Stimulated activated naive CD8-positive, alpha-beta T cell treated with anti-CD3 and anti-CD28 coated beads, Interleukin-15, Interleukin-2, amounts not matched to agents 100 ng/mL and 50 ng/mL, for 24 hours (primary cell): ENCODE data around the gene CYP2U1.
A peak's percentile ranks its signal among the peaks of the same experiment; 100 is the strongest.

Experiments
- H3K27ac Mint-ChIP-seq: one replicate; pipeline ENCODE4 v1.8.0; 2021; ENCODE audit warnings: mild to moderate bottlenecking, mixed read lengths
- H3K27me3 Mint-ChIP-seq: one replicate; pipeline ENCODE4 v1.8.0; 2021; ENCODE audit warnings: mixed read lengths
- H3K36me3 Mint-ChIP-seq: one replicate; pipeline ENCODE4 v1.8.0; 2021; ENCODE audit warnings: low read depth, mixed read lengths
- H3K4me1 Mint-ChIP-seq: one replicate; pipeline ENCODE4 v1.8.0; 2021; ENCODE audit warnings: low read depth, mixed read lengths
- H3K4me3 Mint-ChIP-seq: one replicate; pipeline ENCODE4 v1.8.0; 2021; ENCODE audit warnings: mild to moderate bottlenecking, mixed read lengths
- H3K9me3 Mint-ChIP-seq: one replicate; pipeline ENCODE4 v1.8.0; 2021; ENCODE audit warnings: mixed read lengths

The CYP2U1 gene

DNA sequence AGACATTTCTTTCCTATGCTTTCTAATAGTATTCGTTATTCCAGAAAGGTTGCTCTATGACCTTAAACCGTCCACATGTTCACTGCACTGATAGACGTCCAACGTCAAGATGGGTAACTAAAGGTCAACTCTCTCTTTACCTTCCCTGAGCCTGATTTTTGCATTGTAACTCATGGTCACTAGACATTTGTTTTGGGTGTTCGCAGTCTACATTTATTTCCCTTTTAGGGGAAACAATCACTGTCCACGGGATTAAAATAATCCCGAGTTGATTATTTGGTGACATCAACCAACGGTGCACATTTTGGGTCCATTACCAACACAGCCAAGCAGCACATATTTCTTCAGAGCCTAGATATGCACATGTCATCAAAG is 57.8 kb downstream of the CYP2U1 start:
- no peaks in the 10 kb centered on the region for H3K9me3 Mint-ChIP-seq
- H3K4me1 Mint-ChIP-seq = peaks cover 55% of the 10 kb centered on the region
- no peaks in the 10 kb centered on the region for H3K27me3 Mint-ChIP-seq
- H3K27ac Mint-ChIP-seq = peak overlapping the region; percentile 82
- peaks cover 12% of the 10 kb centered on the region for H3K36me3 Mint-ChIP-seq
- H3K4me3 Mint-ChIP-seq = peak overlapping the region; percentile 85

DNA sequence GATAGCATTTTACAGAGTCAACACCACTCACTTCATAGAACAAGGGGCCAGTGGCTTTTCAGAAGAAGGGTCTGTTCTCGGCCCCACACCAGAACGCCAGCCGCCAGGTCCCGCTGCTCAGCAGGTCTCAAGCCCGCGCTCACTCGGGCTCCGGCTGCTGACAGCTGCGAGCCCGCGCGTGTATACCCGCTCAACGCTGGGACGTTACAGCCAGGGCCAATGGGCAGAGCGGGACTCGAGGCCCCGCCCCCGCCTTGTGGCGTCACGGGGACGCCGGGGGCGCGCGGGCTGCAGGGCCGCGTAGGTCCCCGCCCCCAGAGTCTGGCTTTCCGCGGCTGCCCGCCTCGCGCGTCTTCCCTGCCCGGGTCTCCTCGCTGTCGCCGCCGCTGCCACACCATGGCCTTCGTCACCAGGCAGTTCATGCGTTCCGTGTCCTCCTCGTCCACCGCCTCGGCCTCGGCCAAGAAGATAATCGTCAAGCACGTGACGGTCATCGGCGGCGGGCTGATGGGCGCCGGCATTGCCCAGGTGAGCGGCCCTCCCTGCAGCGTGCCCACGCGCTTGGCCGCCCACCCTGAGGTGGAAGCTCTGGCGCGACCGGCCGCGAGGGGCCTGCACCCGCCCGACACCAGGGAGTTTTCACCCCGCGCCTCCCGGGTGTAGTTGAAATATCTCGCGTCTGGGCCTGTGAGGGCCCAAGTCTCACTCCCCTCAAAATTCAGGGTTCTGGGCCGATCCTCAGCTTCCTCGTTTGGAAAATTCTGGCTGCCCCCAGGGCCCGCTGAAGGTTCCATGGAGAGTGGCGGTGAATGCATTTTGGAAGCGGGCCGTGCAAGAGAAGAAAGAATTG is 58.4 kb downstream of the CYP2U1 start, which contains the start of gene HADH:
HADH (plus strand) TSS at position 353 of the 850 bp plus-strand sequence; CDS start at position 397, 44 bp downstream.
- Mint-ChIP-seq H3K27ac (peak within 1 kb of the TSS; percentile 82), H3K36me3 (peaks cover 17% of the 10 kb centered on the region), H3K4me1 (peaks cover 55% of the 10 kb centered on the region), H3K27me3 (no peaks in the 10 kb centered on the region), H3K9me3 (no peaks in the 10 kb centered on the region), H3K4me3 (peak within 1 kb of the TSS; percentile 85)

DNA sequence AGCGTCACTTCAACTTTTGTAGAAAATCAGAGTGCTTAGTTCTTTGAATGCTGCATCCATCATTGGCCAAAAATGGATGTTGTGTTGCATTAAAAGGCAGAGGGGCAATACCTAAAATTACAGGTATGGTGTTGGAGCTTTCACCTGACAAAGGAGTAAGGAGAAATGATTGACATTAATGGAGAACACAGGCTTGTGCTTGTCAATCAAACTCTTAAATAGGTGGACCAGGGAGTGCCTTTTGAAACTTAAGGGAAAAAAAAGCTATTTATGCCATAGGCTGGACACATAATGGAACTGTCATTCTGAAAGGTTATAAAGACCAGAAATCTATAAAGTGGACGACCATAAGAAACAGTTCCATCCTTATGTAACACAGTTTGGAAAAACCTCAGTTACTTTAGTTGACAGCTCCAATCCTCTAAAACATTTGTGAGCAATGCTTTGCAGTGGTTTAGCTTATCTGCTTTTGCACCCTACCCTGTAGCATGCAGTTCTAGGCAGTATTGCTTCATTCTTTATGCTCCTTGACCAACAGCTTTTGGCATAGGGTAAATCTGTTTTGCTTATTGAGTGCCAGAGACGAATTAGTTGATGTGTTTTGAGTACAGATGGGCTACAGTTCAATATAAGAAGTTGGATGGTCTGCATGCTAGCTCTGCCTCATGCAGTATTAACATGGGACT is 60.7 kb downstream of the CYP2U1 start:
- no peak overlapping the region for H3K27ac Mint-ChIP-seq

GRCh38 chr4:107993969-107994368 is 62.6 kb downstream of the CYP2U1 start:
- peaks cover 54% of the 10 kb centered on the region for H3K4me1 Mint-ChIP-seq
- H3K27ac Mint-ChIP-seq = no peak overlapping the region

More for the DNA sequence above, 60.7 kb downstream of the CYP2U1 start:
- Mint-ChIP-seq H3K4me3 (peak overlapping the region; percentile 85), H3K9me3 (no peaks in the 10 kb centered on the region), H3K36me3 (peaks cover 35% of the 10 kb centered on the region), H3K27me3 (no peaks in the 10 kb centered on the region), H3K4me1 (peaks cover 54% of the 10 kb centered on the region)

GRCh38 chr4:107994894-107995293 is 63.5 kb downstream of the CYP2U1 start:
- no peaks in the 10 kb centered on the region for H3K9me3 Mint-ChIP-seq
- H3K27me3 Mint-ChIP-seq = no peaks in the 10 kb centered on the region
- H3K4me3 Mint-ChIP-seq = no peak overlapping the region
- no peak overlapping the region for H3K27ac Mint-ChIP-seq
- H3K36me3 Mint-ChIP-seq = peaks cover 55% of the 10 kb centered on the region
- peaks cover 54% of the 10 kb centered on the region for H3K4me1 Mint-ChIP-seq

More at GRCh38 chr4:107993969-107994368, 62.6 kb downstream of the CYP2U1 start:
- Mint-ChIP-seq H3K4me3 (peak overlapping the region; percentile 3), H3K27me3 (no peaks in the 10 kb centered on the region), H3K9me3 (no peaks in the 10 kb centered on the region), H3K36me3 (peaks cover 46% of the 10 kb centered on the region)

GRCh38 chr4:107996949-107997788 is 65.8 kb downstream of the CYP2U1 start:
- Mint-ChIP-seq H3K27me3 (no peaks in the 10 kb centered on the region), H3K4me3 (no peak overlapping the region), H3K36me3 (peaks cover 55% of the 10 kb centered on the region), H3K27ac (no peak overlapping the region), H3K9me3 (no peaks in the 10 kb centered on the region), H3K4me1 (peaks cover 36% of the 10 kb centered on the region)

DNA sequence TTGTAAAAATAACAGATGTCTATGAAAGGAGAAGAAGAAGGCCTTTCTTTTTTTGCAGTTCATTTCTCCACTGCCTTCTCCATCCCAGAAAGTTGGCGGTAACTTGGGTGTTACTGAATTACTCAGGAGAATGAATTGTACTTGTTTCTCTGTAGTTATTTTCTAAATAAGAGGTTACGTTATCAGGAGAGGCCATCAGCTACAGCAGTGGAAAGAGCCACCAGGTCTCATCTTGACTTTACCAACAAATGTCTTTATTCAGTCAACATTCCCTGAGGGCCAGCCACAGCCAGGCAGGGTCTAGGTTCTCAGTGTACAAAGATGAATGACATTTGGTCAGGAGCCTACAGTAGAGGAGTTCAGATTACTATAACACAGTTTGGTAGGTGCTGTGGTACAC is 66.4 kb downstream of the CYP2U1 start:
- Mint-ChIP-seq H3K4me3 (no peak overlapping the region), H3K27ac (peak overlapping the region; percentile 5), H3K36me3 (peaks cover 59% of the 10 kb centered on the region), H3K9me3 (no peaks in the 10 kb centered on the region), H3K27me3 (no peaks in the 10 kb centered on the region), H3K4me1 (peaks cover 31% of the 10 kb centered on the region)

DNA sequence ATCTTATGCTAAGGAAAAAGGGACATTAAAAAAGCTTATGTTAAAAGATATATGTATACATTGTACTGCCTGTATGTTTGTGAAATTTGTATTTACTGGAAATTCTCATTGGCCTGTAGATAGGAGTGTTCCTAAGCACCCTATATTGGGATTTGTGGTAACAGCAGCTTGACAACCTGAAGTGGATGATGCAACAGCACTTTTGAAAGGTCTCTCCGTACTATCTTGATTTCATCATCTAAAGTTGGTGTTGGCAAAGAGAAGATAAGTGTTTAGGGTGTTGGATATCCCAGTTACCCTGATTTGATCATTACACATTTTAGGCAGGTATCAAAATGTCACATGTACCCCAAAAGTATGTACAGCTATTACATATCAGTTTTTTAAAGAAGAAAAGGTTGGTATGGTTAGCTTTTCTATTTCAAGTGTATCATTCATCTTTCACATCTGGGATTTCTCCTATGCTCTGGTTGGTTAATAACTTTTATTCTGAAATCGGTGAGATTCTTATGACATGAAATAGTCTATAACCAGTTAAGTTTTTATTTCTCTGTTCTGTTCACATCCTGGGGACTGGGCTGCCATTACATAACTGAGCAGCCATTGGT is 68.7 kb downstream of the CYP2U1 start:
- H3K9me3 Mint-ChIP-seq = no peaks in the 10 kb centered on the region
- no peak overlapping the region for H3K4me3 Mint-ChIP-seq
- no peaks in the 10 kb centered on the region for H3K27me3 Mint-ChIP-seq
- H3K4me1 Mint-ChIP-seq = peaks cover 27% of the 10 kb centered on the region
- peaks cover 55% of the 10 kb centered on the region for H3K36me3 Mint-ChIP-seq
- no peak overlapping the region for H3K27ac Mint-ChIP-seq

- Mint-ChIP-seq H3K4me3 (no peak overlapping the region), H3K9me3 (no peaks in the 10 kb centered on the region), H3K27me3 (no peaks in the 10 kb centered on the region), H3K4me1 (peaks cover 34% of the 10 kb centered on the region), H3K36me3 (peaks cover 43% of the 10 kb centered on the region), H3K27ac (no peak overlapping the region)
These were observed 70.3 kb downstream of the CYP2U1 start for GRCh38 chr4:108001540-108002135.
